IPS-20b (cell line): ENCODE measurements around the gene GMPR.

Experiments used
- H3K27ac ChIP-seq: one replicate; pipeline ENCODE4 v1.5.1; 2013; ENCODE audit warnings: low read length
- H3K27me3 ChIP-seq: 2 replicates; pipeline ENCODE4 v1.6.1; 2013; ENCODE audit warnings: mild to moderate bottlenecking, low read length, inconsistent platforms; ENCODE audit not compliant: insufficient read depth
- H3K36me3 ChIP-seq: 2 replicates; pipeline ENCODE4 v1.6.1; 2013; ENCODE audit warnings: low read depth, mild to moderate bottlenecking, inconsistent platforms, low read length, moderate library complexity; ENCODE audit not compliant: insufficient read depth
- H3K4me1 ChIP-seq: 2 replicates; pipeline ENCODE4 v1.6.1; 2013; ENCODE audit warnings: mild to moderate bottlenecking, control low read depth, inconsistent platforms, low read length, moderate library complexity; ENCODE audit not compliant: insufficient read depth
- H3K4me3 ChIP-seq: 2 replicates; pipeline ENCODE4 v1.5.1; 2013; ENCODE audit warnings: mild to moderate bottlenecking, low read length, inconsistent platforms
- H3K9ac ChIP-seq: 2 replicates; pipeline ENCODE4 v1.6.1; 2013; ENCODE audit warnings: low read depth, mild to moderate bottlenecking, inconsistent platforms, low read length, moderate library complexity
- H3K9me3 ChIP-seq: 2 replicates; pipeline ENCODE4 v1.6.1; 2013; ENCODE audit warnings: mild to moderate bottlenecking, low read depth, low read length, inconsistent platforms; ENCODE audit not compliant: insufficient read depth

Gene GMPR

DNA sequence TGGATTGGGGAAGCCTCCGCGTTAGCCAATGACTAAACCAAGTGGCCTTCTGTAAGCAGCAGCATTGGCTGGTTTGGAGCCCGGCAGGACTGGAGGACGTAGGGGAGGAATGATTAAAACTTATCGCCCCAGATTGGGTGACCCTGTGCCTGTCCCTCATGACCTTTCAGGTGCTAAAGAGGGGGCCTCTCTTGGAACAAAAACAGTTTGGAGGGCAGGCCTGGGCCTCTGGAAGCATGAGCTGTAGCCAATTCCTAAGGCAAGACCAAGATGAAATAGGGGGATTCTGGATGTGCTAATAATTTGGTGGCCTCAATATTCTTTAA, 1.4 kb downstream of the GMPR start:
- H3K9ac ChIP-seq, result no peak overlapping the region
- peak overlapping the region; percentile 60 for H3K4me3 ChIP-seq
- 0 out of 2 replicates have a peak, but pooled peaks cover 4% of the 10 kb centered on the region for H3K4me1 ChIP-seq
- no peak overlapping the region for H3K27ac ChIP-seq
- no peaks in the 10 kb centered on the region for H3K36me3 ChIP-seq
- no peaks in the 10 kb centered on the region for H3K9me3 ChIP-seq
- peaks cover 59% of the 10 kb centered on the region for H3K27me3 ChIP-seq

DNA sequence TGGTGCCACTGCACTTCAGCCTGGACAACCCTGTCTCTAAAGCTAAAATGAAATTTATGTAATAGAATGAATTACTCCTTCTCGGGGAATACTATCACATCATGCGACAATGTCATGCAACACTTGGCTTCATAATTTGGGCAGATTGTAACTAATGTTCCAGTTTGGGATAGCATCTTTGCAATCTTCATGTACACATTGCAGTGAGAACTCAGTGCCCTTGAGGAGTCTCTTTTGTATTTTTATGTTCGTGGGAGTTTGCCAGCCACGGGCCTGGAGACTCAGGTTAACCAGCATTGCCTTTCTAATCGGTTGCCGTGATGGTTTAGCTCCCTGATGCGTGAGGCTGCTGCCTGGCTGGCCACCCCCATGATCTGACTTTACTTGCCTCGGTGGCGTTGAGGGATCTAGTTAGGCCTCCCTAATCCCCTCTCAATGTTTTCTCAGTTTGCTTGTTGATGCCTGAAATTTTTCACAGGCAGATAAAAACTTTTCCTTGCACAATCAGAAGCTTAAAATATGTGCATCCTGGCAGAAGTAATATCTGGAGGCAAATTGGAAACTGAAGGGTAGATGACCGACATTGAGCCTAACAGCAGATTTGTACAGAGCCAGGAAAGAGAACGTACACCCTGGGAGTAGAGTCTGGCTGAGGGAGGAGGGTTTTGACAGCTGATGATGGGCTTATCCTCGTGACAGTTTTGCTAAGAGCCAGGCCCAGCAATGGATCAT, 2.4 kb downstream of the GMPR start:
- no peaks in the 10 kb centered on the region for H3K36me3 ChIP-seq
- H3K4me1 ChIP-seq, result 0 out of 2 replicates have a peak, but pooled peaks cover 4% of the 10 kb centered on the region
- no peak overlapping the region for H3K9ac ChIP-seq
- peaks cover 58% of the 10 kb centered on the region for H3K27me3 ChIP-seq
- no peak overlapping the region for H3K4me3 ChIP-seq
- no peak overlapping the region for H3K27ac ChIP-seq
- no peaks in the 10 kb centered on the region for H3K9me3 ChIP-seq

DNA sequence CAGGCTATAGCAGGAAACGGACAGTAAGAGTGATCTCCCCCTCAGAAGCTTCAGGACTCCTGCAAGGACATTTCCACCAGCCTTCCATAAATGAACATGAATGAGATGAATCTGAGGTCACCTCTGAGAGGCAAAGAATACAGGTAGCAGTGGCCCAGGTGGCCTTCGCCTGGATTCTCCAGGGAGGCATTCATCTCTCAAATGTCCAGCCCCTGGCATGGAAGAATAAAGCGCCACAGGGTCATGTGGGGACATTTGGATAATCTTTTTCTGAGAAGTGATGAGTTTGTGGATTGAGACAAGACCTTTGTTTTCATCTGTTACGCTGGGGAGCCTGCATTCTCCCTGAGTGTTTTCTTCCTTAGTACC, 2.9 kb downstream of the GMPR start:
- Histone ChIP-seq H3K27ac (no peak overlapping the region), H3K4me1 (0 out of 2 replicates have a peak, but pooled peaks cover 4% of the 10 kb centered on the region), H3K9me3 (no peaks in the 10 kb centered on the region), H3K4me3 (no peak overlapping the region), H3K9ac (no peak overlapping the region), H3K36me3 (no peaks in the 10 kb centered on the region), H3K27me3 (peaks cover 57% of the 10 kb centered on the region)

DNA sequence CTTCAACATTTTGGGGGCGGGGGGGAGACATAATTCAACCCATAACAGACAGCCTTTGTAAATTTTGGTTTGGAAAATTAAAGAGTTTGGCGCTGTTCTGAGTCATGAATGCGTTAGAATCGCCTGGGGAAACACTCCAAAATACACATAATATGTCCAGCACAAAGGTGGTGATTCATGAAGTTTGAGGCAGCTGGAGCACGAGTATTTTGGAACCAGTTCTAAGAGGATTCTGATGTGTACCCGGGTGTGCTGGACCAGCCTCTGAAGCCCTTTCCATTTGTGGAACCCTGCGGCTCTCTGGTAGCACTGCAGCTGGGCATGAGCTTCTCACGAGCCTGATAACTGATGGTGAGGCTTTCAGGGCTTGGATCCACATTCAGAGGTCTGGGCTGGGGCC, 4.7 kb downstream of the GMPR start:
- H3K9me3 ChIP-seq, result no peaks in the 10 kb centered on the region
- H3K27me3 ChIP-seq, result peaks cover 43% of the 10 kb centered on the region
- H3K4me3 ChIP-seq, result no peak overlapping the region
- H3K4me1 ChIP-seq, result 0 out of 2 replicates have a peak, but pooled peaks cover 4% of the 10 kb centered on the region
- no peak overlapping the region for H3K9ac ChIP-seq
- no peak overlapping the region for H3K27ac ChIP-seq
- no peaks in the 10 kb centered on the region for H3K36me3 ChIP-seq

DNA sequence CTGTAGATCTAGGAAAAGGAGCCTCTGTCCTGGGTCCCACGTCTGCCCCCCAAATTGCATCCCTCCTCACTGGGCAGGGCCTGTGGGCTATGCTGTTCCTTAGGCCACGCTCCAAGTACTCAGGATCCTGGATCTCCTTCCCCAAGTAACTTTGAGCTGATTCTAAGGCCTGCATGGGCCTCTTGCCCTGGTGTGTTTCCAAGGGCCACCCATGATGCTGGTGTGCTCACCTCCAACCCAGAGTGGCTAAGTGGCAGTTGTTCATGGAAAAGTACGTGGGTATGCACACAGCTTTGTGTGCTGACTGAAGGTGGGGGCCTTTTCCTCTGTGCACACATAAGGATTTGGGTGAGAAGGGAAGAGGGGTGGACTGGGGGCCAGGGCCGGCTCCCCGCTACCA, 5.3 kb downstream of the GMPR start:
- 0 out of 2 replicates have a peak, but pooled peaks cover 4% of the 10 kb centered on the region for H3K4me1 ChIP-seq
- no peak overlapping the region for H3K9ac ChIP-seq
- H3K27me3 ChIP-seq, result peaks cover 37% of the 10 kb centered on the region
- H3K9me3 ChIP-seq, result no peaks in the 10 kb centered on the region
- no peaks in the 10 kb centered on the region for H3K36me3 ChIP-seq
- H3K27ac ChIP-seq, result no peak overlapping the region
- H3K4me3 ChIP-seq, result no peak overlapping the region

DNA sequence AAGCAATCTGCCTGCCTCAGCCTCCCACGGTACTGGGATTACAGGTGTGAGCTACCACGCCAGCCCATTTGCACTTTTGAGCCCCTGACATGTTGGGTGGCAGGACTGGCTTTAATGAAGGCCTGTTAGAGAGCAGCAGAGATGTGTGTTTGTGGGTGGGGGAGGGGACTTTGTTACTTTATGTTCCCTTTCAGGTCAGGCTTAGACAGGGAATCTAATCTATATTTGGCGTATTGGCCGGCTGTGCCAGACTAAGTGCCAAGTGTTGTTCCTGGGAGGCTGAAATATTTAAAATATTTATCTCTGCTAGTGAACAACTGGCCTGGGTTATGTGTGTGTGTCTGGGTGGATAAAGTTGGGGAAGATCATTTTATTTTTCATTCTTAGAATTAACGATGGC, 6.1 kb downstream of the GMPR start:
- Histone ChIP-seq H3K9me3 (no peaks in the 10 kb centered on the region), H3K4me3 (no peak overlapping the region), H3K27ac (no peak overlapping the region), H3K9ac (no peak overlapping the region), H3K27me3 (peaks cover 29% of the 10 kb centered on the region), H3K4me1 (0 out of 2 replicates have a peak, but pooled peaks cover 4% of the 10 kb centered on the region), H3K36me3 (no peaks in the 10 kb centered on the region)

DNA sequence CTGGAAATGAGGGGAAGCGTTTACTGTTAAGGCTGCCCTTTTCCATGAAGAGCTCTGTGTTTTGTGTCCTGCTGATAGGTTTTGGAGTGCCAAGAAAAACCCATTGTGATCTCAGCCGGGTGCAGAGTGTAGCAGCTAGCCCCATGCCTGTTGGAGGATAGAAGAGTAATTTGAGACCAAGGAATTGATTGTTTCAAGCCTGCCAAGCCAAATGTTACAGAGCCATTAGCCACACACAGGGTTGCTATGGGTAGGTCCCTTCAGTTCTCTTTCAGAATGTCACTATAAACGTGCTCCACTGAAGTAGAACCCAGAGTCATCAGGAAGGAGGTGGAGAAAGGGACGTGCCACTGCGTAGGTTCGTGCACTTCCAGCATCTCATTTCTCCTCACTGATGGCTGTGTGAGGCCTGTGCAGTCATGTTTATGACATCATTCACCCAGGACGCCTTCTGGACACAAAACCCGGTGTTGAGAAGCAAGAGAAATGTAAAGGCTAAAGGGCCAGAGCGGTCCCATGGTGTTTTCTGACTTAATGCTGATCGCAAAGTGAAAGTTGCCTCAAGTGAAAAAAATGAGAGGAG, 6.6 kb downstream of the GMPR start:
- no peak overlapping the region for H3K4me3 ChIP-seq
- H3K4me1 ChIP-seq, result 0 out of 2 replicates have a peak, but pooled peaks cover 4% of the 10 kb centered on the region
- no peak overlapping the region for H3K9ac ChIP-seq
- no peaks in the 10 kb centered on the region for H3K36me3 ChIP-seq
- no peaks in the 10 kb centered on the region for H3K9me3 ChIP-seq
- H3K27ac ChIP-seq, result no peak overlapping the region
- H3K27me3 ChIP-seq, result peaks cover 24% of the 10 kb centered on the region

DNA sequence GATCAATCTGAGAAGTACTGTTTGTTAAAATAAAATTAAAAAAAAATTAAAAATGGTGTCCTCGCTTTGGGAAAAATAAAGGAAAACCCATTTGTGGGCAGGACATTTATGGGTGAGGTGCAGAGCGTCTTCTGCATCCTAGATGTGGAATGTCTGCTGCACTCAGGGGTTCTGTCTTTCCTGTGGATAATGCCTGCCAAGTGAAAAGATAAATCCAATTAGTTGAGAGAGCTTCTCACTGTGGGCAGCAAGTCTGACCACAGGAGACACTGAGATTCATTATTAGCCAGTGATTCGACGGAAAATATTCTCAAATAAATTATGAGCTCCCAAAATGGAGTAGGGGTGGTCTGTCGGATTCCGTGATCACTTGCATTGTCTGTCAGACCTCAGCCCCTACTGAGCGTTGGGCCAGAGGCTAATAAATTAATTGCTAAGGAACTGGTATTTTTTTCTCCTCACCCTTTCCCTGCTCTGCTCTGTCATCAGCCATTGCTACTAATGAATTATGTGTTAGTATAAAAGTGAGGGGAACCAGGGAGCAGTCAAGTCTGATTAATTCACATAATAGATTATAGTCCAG, 10.0 kb downstream of the GMPR start:
- Histone ChIP-seq H3K4me3 (no peak overlapping the region), H3K27ac (no peak overlapping the region), H3K27me3 (peaks cover 11% of the 10 kb centered on the region), H3K9ac (no peak overlapping the region), H3K9me3 (no peaks in the 10 kb centered on the region), H3K36me3 (no peaks in the 10 kb centered on the region), H3K4me1 (peaks cover 7% of the 10 kb centered on the region; the same call in 1 of the 2 replicates)

DNA sequence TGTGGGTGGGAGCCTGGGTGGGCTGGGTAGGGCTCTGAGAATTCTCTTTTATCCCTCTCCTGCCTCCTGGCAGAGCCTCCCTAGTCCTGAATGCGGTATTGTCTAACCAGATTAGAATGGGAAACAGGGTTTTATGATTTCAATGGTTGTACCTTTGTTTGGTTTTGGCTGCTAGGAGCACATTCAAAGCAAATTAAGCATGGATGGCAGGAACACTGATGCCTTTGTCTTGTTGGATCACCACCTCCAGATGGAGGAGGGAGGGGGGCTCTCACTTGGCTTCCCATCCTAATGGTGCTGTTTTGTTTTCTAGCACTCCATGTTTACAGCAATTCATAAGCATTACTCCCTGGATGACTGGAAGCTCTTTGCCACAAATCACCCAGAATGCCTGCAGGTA, 11.6 kb downstream of the GMPR start:
- H3K27me3 ChIP-seq, result peaks cover 11% of the 10 kb centered on the region
- H3K27ac ChIP-seq, result no peak overlapping the region
- H3K36me3 ChIP-seq, result no peaks in the 10 kb centered on the region
- peaks cover 3% of the 10 kb centered on the region; the same call in 1 of the 2 replicates for H3K4me1 ChIP-seq
- no peaks in the 10 kb centered on the region for H3K9me3 ChIP-seq
- H3K9ac ChIP-seq, result no peak overlapping the region
- H3K4me3 ChIP-seq, result no peak overlapping the region

DNA sequence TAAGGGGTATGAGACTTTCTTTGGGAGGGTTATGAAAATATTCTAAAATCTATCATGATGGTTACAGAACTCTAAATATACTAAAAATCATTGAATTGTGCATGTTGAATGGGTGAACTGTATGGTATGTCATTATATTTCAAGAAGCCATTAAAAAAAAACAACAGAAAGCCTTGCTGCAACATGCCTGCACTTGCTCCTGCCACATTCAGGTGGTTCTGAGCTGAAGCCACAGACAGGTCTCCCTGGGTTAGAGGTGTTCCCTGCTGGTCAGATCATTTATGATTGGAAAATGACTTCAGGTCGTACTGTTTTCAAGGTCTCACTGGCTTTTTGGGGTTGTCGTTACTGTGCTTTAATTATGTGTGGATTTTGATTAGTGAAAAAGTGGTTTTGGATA, 13.3 kb downstream of the GMPR start:
- H3K4me3 ChIP-seq, result no peak overlapping the region
- H3K4me1 ChIP-seq, result peaks cover 3% of the 10 kb centered on the region; the same call in 1 of the 2 replicates
- H3K9me3 ChIP-seq, result no peaks in the 10 kb centered on the region
- H3K9ac ChIP-seq, result no peak overlapping the region
- no peaks in the 10 kb centered on the region for H3K27me3 ChIP-seq
- H3K36me3 ChIP-seq, result no peaks in the 10 kb centered on the region
- H3K27ac ChIP-seq, result no peak overlapping the region

DNA sequence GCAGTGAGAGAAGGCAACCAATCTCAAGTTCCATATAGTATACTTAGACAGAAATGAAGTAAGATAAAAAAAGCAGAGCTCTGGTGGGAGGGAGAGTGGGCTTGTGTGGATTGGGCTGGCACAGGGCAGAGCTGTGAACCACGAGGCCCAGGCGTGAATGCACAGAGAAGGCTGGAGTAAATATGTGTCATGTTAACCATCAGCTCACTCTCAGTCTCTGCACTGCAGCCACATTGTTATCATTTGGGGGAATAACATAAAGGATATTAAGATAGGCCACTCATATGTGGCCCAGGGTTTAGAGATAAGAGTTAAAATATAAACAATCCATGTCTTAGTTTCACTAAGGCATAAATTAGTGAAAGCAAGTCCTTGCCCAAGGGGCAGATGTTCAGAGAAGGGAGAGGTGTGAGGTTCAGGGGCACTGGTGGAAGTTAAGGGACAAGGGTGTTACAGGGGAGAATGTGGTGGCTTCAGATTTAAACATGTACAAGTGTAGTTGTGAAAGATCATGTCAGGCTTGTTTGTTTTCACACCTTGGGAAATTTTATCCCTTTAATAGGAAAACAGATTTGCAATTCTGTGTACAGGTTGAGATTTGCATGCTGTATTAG, 14.4 kb downstream of the GMPR start:
- Histone ChIP-seq H3K27ac (no peak overlapping the region), H3K36me3 (no peaks in the 10 kb centered on the region), H3K9ac (no peak overlapping the region), H3K4me3 (no peak overlapping the region), H3K27me3 (no peaks in the 10 kb centered on the region), H3K9me3 (no peaks in the 10 kb centered on the region), H3K4me1 (peaks cover 3% of the 10 kb centered on the region; the same call in 1 of the 2 replicates)
